ENCODE results near the gene ST3GAL6. TPM values are rescaled to one million over a fixed set of nuclear protein-coding genes. Genes with fewer than 3 reads are reported as not detected.

The ST3GAL6 gene
- total and polyA plus RNA-seq, 7 donors, result 2.4 to 11.8 (median 3.9) TPM

DNA sequence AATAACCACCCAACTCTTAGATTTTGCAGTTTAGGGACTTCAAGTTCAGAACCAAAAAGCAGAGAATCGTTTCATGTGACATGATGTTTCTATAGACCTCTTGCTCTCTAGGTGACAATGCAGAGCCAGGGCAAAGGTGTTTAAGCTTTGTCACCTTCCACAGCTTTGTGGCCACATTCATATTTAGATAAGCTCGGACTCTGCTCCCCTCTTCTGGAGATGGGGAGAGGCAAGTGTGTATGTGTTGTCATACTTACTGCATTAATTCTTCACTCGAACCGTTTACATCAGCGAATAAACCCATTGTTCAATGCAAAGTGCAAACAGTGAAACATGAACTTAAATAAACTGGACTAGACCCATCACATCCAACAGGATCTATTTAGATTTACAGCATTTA, 33.2 kb downstream of the ST3GAL6 start:
- intact Hi-C loops (cut with DNase I), result no loop called here
- H3K27ac ChIP-seq, result no peak overlapping the region
- 88% methylated on average over 5 of the region's 5 CpGs for WGBS, 2 donors
- no peak overlapping the region for H3K4me3 ChIP-seq
- H3K9me3 ChIP-seq, result no peaks in the 10 kb centered on the region
- no peak for DNase-seq
- peaks cover 4 to 59% (median 14%) of the 10 kb centered on the region in 4 donors for H3K36me3 ChIP-seq
- TF ChIP-seq POLR2AphosphoS5 (IDR thresholded peaks at IDR 0.05) (no peak), EP300 (IDR thresholded peaks at IDR 0.05) (no peak), POLR2A (IDR thresholded peaks at IDR 0.05) (no peak)
- TF ChIP-seq, protein P1, sequence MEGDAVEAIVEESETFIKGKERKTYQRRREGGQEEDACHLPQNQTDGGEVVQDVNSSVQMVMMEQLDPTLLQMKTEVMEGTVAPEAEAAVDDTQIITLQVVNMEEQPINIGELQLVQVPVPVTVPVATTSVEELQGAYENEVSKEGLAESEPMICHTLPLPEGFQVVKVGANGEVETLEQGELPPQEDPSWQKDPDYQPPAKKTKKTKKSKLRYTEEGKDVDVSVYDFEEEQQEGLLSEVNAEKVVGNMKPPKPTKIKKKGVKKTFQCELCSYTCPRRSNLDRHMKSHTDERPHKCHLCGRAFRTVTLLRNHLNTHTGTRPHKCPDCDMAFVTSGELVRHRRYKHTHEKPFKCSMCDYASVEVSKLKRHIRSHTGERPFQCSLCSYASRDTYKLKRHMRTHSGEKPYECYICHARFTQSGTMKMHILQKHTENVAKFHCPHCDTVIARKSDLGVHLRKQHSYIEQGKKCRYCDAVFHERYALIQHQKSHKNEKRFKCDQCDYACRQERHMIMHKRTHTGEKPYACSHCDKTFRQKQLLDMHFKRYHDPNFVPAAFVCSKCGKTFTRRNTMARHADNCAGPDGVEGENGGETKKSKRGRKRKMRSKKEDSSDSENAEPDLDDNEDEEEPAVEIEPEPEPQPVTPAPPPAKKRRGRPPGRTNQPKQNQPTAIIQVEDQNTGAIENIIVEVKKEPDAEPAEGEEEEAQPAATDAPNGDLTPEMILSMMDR (IDR thresholded peaks at IDR 0.05), result no peak
- no peaks in the 10 kb centered on the region for H3K27me3 ChIP-seq
- H3K4me1 ChIP-seq, result no peaks in the 10 kb centered on the region

GRCh38 chr3:98797905-98798304, 34.8 kb downstream of the ST3GAL6 start:
- Histone ChIP-seq H3K27ac (no peak overlapping the region), H3K4me3 (no peak overlapping the region), H3K36me3 (peaks cover 4 to 62% (median 14%) of the 10 kb centered on the region in 4 donors), H3K9me3 (no peaks in the 10 kb centered on the region), H3K27me3 (no peaks in the 10 kb centered on the region), H3K4me1 (no peaks in the 10 kb centered on the region)
- DNase-seq, result no peak
- 90 to 92% methylated on average over 4 of the region's 4 CpGs for WGBS, 2 donors
- intact Hi-C loops (cut with DNase I), result no loop called here
- TF ChIP-seq POLR2AphosphoS5 (IDR thresholded peaks at IDR 0.05), result no peak

DNA sequence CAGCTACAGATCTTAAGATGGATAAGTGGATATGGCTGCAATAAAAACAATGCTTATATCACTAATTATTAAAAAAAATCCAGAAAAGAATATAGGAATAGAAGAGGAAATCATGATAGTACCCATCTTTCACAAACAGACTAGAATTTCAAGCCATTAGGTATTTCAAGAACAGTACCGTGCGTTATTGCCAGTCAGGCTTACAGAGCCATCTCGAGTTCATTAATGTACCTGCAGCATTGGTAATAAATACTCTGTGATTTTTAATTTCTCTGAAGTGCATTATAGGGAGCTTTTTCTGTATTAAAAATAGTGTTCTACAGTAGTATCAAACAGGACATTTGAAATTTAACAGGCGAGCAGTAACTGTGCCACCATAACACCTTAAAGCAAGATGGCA, 35.7 kb downstream of the ST3GAL6 start:
- WGBS, 2 donors, result 95 to 97% methylated on average over 4 of the region's 4 CpGs
- intact Hi-C loops (cut with DNase I), result no loop called here

DNA sequence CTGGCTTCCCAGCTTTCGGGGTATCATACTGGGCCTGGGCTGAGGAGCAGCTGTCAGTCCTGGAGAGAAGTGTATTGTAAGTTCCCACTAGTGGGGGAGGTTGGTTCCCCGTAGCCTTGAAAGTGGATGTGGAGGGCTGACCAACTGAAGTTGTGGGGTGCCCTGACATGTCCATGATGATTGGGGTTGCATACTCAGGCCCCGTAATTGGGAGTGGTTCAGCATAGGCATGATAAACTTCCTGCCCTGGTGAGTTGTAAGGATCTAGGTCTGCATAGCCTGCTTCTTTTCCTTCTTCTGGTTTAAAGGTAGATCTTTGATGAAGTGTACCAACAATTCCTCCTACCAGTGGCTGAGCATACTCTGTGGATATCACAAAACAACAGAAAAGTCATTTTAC, 36.3 kb downstream of the ST3GAL6 start:
- no peak for DNase-seq
- Histone ChIP-seq H3K4me1 (no peaks in the 10 kb centered on the region), H3K27ac (no peak overlapping the region), H3K9me3 (no peaks in the 10 kb centered on the region), H3K4me3 (no peak overlapping the region), H3K27me3 (no peaks in the 10 kb centered on the region), H3K36me3 (peaks cover 4 to 58% (median 14%) of the 10 kb centered on the region in 4 donors)
- no peak for TF ChIP-seq POLR2A (IDR thresholded peaks at IDR 0.05)
- TF ChIP-seq EP300 (IDR thresholded peaks at IDR 0.05), result no peak
- no peak for TF ChIP-seq POLR2AphosphoS5 (IDR thresholded peaks at IDR 0.05)
- TF ChIP-seq, protein P1 (IDR thresholded peaks at IDR 0.05), result no peak
- WGBS, 2 donors, result 87 to 90% methylated on average over 3 of the region's 3 CpGs
- intact Hi-C loops (cut with DNase I), result no loop called here

More for the DNA sequence above, 35.7 kb downstream of the ST3GAL6 start:
- Histone ChIP-seq H3K4me3 (no peak overlapping the region), H3K27ac (no peak overlapping the region), H3K9me3 (no peaks in the 10 kb centered on the region), H3K4me1 (no peaks in the 10 kb centered on the region), H3K36me3 (peaks cover 4 to 62% (median 14%) of the 10 kb centered on the region in 4 donors), H3K27me3 (no peaks in the 10 kb centered on the region)
- TF ChIP-seq POLR2AphosphoS5 (IDR thresholded peaks at IDR 0.05) (no peak), EP300 (IDR thresholded peaks at IDR 0.05) (no peak), POLR2A (IDR thresholded peaks at IDR 0.05) (no peak)
- TF ChIP-seq, protein P1 (IDR thresholded peaks at IDR 0.05), result no peak
- no peak for DNase-seq

GRCh38 chr3:98800401-98800800, 37.3 kb downstream of the ST3GAL6 start:
- Histone ChIP-seq H3K27ac (no peak overlapping the region), H3K9me3 (no peaks in the 10 kb centered on the region), H3K4me1 (no peaks in the 10 kb centered on the region), H3K36me3 (peaks cover 4 to 56% (median 16%) of the 10 kb centered on the region in 4 donors), H3K4me3 (no peak overlapping the region), H3K27me3 (no peaks in the 10 kb centered on the region)
- TF ChIP-seq POLR2A (IDR thresholded peaks at IDR 0.05) (no peak), EP300 (IDR thresholded peaks at IDR 0.05) (no peak)
- intact Hi-C loops (cut with DNase I), result no loop called here
- WGBS, 2 donors, result 75 to 91% methylated on average over 3 of the region's 3 CpGs
- DNase-seq, result no peak

Data from sigmoid colon (tissue), 7 donors.